ENCODE measurements around the gene PBRM1.

DNA sequence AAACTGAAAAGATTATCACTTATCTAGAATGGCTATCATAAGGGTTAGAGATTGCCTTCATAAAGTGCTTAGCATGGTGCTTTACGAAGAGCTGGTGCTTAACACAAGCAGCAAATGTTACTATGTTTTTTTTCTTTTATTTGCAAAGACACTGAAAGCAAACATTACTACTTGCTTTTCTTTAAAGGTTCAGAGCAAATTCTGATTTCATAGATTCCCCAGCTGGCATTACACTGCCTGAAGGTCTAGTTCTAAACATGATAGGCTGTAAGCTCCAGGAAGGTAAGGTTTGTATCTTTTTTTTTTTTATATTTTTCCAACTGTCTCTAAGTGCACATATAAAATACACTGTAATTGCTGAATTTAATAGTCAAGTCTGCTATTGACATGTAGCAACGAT, 77.4 kb downstream of the PBRM1 start:
- TF ChIP-seq, protein P1, sequence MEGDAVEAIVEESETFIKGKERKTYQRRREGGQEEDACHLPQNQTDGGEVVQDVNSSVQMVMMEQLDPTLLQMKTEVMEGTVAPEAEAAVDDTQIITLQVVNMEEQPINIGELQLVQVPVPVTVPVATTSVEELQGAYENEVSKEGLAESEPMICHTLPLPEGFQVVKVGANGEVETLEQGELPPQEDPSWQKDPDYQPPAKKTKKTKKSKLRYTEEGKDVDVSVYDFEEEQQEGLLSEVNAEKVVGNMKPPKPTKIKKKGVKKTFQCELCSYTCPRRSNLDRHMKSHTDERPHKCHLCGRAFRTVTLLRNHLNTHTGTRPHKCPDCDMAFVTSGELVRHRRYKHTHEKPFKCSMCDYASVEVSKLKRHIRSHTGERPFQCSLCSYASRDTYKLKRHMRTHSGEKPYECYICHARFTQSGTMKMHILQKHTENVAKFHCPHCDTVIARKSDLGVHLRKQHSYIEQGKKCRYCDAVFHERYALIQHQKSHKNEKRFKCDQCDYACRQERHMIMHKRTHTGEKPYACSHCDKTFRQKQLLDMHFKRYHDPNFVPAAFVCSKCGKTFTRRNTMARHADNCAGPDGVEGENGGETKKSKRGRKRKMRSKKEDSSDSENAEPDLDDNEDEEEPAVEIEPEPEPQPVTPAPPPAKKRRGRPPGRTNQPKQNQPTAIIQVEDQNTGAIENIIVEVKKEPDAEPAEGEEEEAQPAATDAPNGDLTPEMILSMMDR (optimal IDR thresholded peaks at IDR 0.05 in 1 of 3, IDR thresholded peaks at IDR 0.05 in 1 of 3, conservative IDR thresholded peaks at IDR 0.05 in 1 of 3; ENCODE audit: extremely low read depth in 1 of 3, insufficient read depth in 2 of 3, low read length in 3 of 3): no peak
- no peak for TF ChIP-seq EZH2 (IDR thresholded peaks at IDR 0.05; ENCODE audit: low read length)

Measured in keratinocyte (primary cell).